Neural crest cell (in vitro differentiated cells): Measurements from ENCODE around the gene RBP7. TPM values are rescaled to one million over a fixed set of nuclear protein-coding genes. Genes with fewer than 3 reads are reported as not detected.

Experiments
- DNase-seq: peaks from one replicate; pipeline ENCODE4 v3.0.0; 2021; ENCODE audit warnings: low read depth, mixed read lengths, low spot score
- H3K27ac Mint-ChIP-seq: one replicate; pipeline ENCODE4 v1.8.0; 2021; ENCODE audit warnings: mild to moderate bottlenecking, mixed read lengths; ENCODE audit not compliant: unreplicated experiment
- H3K27me3 Mint-ChIP-seq: 2 replicates; pipeline ENCODE4 v1.8.0; 2021; ENCODE audit warnings: low read depth, mild to moderate bottlenecking, mixed read lengths
- H3K36me3 Mint-ChIP-seq: 2 replicates; pipeline ENCODE4 v1.8.0; 2021; ENCODE audit warnings: low read depth, mild to moderate bottlenecking, mixed read lengths
- H3K4me1 Mint-ChIP-seq: 2 replicates; pipeline ENCODE4 v1.8.0; 2021; ENCODE audit warnings: mixed read lengths
- H3K4me3 Mint-ChIP-seq: one replicate; pipeline ENCODE4 v1.8.0; 2021; ENCODE audit warnings: mild to moderate bottlenecking, mixed read lengths
- H3K9me3 Mint-ChIP-seq: 2 replicates; pipeline ENCODE4 v1.8.0; 2021; ENCODE audit warnings: mixed read lengths
- CTCF ChIP-seq: fragments of 200-600 bp; sonication (generic); conservative IDR thresholded peaks from 2 replicates; pipeline ENCODE4 v1.5.0; 2021; ENCODE audit warnings: antibody characterized with exemption, mild to moderate bottlenecking
- microRNA-seq: library from miRNA; unstranded; fragments of <30 nt; microRNA quantifications from one replicate; pipeline ENCODE4, GENCODE V29; 2020
- total RNA-seq: library from RNA; stranded (reverse); gene quantifications from 2 replicates; pipeline ENCODE4 v1.2.1, GENCODE V29; 2021

The RBP7 gene
- total RNA-seq, 1 donor from 2014 or later: not detected

GRCh38 chr1:10064416-10065343 lies 67.7 kb downstream of the RBP7 start:
- DNase-seq: no peak
- H3K27me3 Mint-ChIP-seq: no peaks in the 10 kb centered on the region
- no peak overlapping the region for H3K4me3 Mint-ChIP-seq
- no peaks in the 10 kb centered on the region for H3K9me3 Mint-ChIP-seq
- H3K36me3 Mint-ChIP-seq: no peaks in the 10 kb centered on the region
- TF ChIP-seq CTCF: no peak
- H3K27ac Mint-ChIP-seq: peak overlapping the region; percentile 0
- H3K4me1 Mint-ChIP-seq: peaks cover 37% of the 10 kb centered on the region

DNA sequence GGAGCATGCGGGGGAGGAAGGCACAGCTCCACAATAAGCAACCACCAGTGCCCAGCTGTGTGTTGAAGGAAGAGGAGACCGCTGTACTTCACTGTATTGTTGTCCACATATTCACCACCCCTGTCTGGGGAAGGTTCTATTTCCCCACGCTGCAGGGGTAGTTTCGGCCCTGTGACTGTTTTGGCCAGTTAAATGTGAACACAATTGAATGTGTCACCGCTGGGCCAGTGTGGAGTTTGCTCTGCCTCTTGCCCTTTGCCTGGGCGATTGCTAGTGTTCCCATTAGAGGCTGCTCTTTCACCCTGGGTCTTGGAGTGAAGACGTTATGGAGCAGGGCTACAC lies 68.3 kb downstream of the RBP7 start:
- Mint-ChIP-seq H3K9me3 (no peaks in the 10 kb centered on the region), H3K36me3 (no peaks in the 10 kb centered on the region), H3K4me3 (no peak overlapping the region), H3K27me3 (no peaks in the 10 kb centered on the region), H3K4me1 (peaks cover 33% of the 10 kb centered on the region), H3K27ac (peak overlapping the region; percentile 0)
- DNase-seq: peak; percentile 6
- TF ChIP-seq CTCF: no peak

Small RNA genes lying within 50 kb of the gene (microRNA-seq; reads per million reads assigned to microRNA genes)
- 4.1 reads per million for gene MIR5697

Other genes with a start within 250 kb of the RBP7 start
- gene CLSTN1, start 173.3 kb upstream of the RBP7 start, total RNA-seq: 133 and 136 TPM in 2 replicates
- gene CTNNBIP1, start 87.0 kb upstream of the RBP7 start, total RNA-seq: 74.8 and 75.5 TPM in 2 replicates
- 35.3 and 39.6 TPM in 2 replicates for gene LZIC, start 53.8 kb upstream of the RBP7 start, total RNA-seq
- 8.8 and 9.6 TPM in 2 replicates for gene NMNAT1, start 53.8 kb upstream of the RBP7 start, total RNA-seq
- 72.8 and 74.4 TPM in 2 replicates for gene UBE4B, start 35.7 kb downstream of the RBP7 start, total RNA-seq
- gene KIF1B, start 213.3 kb downstream of the RBP7 start, total RNA-seq: 113 and 116 TPM in 2 replicates